AG04450 (cell line): ENCODE data around the gene PARD3. TPM values are rescaled to one million over a fixed set of nuclear protein-coding genes. Genes with fewer than 3 reads are reported as not detected.

Experiments
- CTCF ChIA-PET: fragments of 300-600, 350-600 bp; formaldehyde crosslinking; extraction: SDS; loops from one replicate; lab custom pipeline; 2022; ENCODE audit warnings: antibody characterized with exemption, inconsistent platforms; lab: Charles Lee
- POLR2A ChIA-PET: fragments of 350-600 bp; formaldehyde crosslinking; extraction: SDS; loops from one replicate; lab custom pipeline; 2021; ENCODE audit warnings: antibody characterized with exemption, inconsistent platforms; lab: Yijun Ruan, JAX
- DNase-seq: peaks from one replicate; pipeline ENCODE4 v3.0.0-alpha.2; 2011; ENCODE audit warnings: low read depth, low spot score
- H3K27ac ChIP-seq: one replicate; pipeline ENCODE4 v1.5.1; 2012; ENCODE audit warnings: low read depth, low read length, control low read depth
- H3K27me3 ChIP-seq: one replicate; pipeline ENCODE4 v1.6.0; 2012; ENCODE audit warnings: low read length; ENCODE audit not compliant: control insufficient read depth, insufficient read depth
- H3K4me3 ChIP-seq: 2 replicates; pipeline ENCODE4 v1.5.1; 2011; ENCODE audit warnings: mild to moderate bottlenecking, low read depth, low read length, control low read depth
- H3K9me3 ChIP-seq: 2 replicates; pipeline ENCODE4 v1.5.1; 2012; ENCODE audit warnings: low read length; ENCODE audit not compliant: control insufficient read depth, insufficient read depth
- CTCF ChIP-seq: IDR thresholded peaks from 2 replicates; pipeline ENCODE4 v1.5.1; 2011; ENCODE audit warnings: low read depth, low read length, control low read depth, inconsistent platforms
- polyA plus RNA-seq: library from polyadenylated mRNA; depleted of rRNA; stranded (reverse); fragments of >200 nt; gene quantifications from 2 replicates; pipeline ENCODE4 v1.2.3, GENCODE V29; 2011

PARD3 gene
- polyA plus RNA-seq, 1 experiment = 43.1 TPM

GRCh38 chr10:34740321-34740720, 74.8 kb downstream of the PARD3 start:
- DNase-seq = no peak
- H3K27me3 ChIP-seq = no peaks in the 10 kb centered on the region
- peak overlapping the region; percentile 33 for H3K4me3 ChIP-seq
- ChIA-PET CTCF (interaction anchor here (1.0 kb wide), 1 partner anchor 16 kb away, joined by 3 read pairs; no protein-coding TSS in a partner anchor), POLR2A (interaction anchor here (0.6 to 1.1 kb wide), 5 partner anchors 17 to 108 kb away, joined by 3 to 4 read pairs (median 4); no protein-coding TSS in a partner anchor)
- no peaks in the 10 kb centered on the region; the same call in 1 of the 2 replicates for H3K9me3 ChIP-seq
- TF ChIP-seq CTCF = no peak
- peak overlapping the region; percentile 65 for H3K27ac ChIP-seq

- peak overlapping the region; percentile 33 for H3K4me3 ChIP-seq
- DNase-seq = peak; percentile 77
- POLR2A ChIA-PET = interaction anchor here (0.6 to 1.1 kb wide), 4 partner anchors 10 to 36 kb away, joined by 3 to 4 read pairs (median 4); no protein-coding TSS in a partner anchor
- H3K27ac ChIP-seq = peak overlapping the region; percentile 65
- TF ChIP-seq CTCF = no peak
- H3K27me3 ChIP-seq = no peaks in the 10 kb centered on the region
- no peaks in the 10 kb centered on the region; the same call in 1 of the 2 replicates for H3K9me3 ChIP-seq
- CTCF ChIA-PET = interaction anchor here (0.9 kb wide), 1 partner anchor 15 kb away, joined by 4 read pairs; no protein-coding TSS in a partner anchor
These were observed 75.2 kb downstream of the PARD3 start for GRCh38 chr10:34739915-34740314.

- ChIA-PET POLR2A (no interaction called here), CTCF (interaction anchor here (1.9 kb wide), 1 partner anchor 14 kb away, joined by 6 read pairs; no protein-coding TSS in a partner anchor)
- Histone ChIP-seq H3K27me3 (no peaks in the 10 kb centered on the region), H3K4me3 (no peak overlapping the region), H3K27ac (no peak overlapping the region), H3K9me3 (no peaks in the 10 kb centered on the region; the same call in 1 of the 2 replicates)
- no peak for TF ChIP-seq CTCF
- no peak for DNase-seq
These were observed 77.3 kb downstream of the PARD3 start for GRCh38 chr10:34737772-34738169.

GRCh38 chr10:34736976-34737771, 77.9 kb downstream of the PARD3 start:
- H3K4me3 ChIP-seq = no peak overlapping the region
- H3K27ac ChIP-seq = no peak overlapping the region
- CTCF ChIA-PET = interaction anchor here (1.9 kb wide), 1 partner anchor 13 kb away, joined by 6 read pairs; no protein-coding TSS in a partner anchor
- POLR2A ChIA-PET = no interaction called here
- no peaks in the 10 kb centered on the region for H3K27me3 ChIP-seq
- no peak for TF ChIP-seq CTCF
- no peak for DNase-seq
- H3K9me3 ChIP-seq = no peaks in the 10 kb centered on the region; the same call in 1 of the 2 replicates

GRCh38 chr10:34734918-34735317, 80.2 kb downstream of the PARD3 start:
- no peak overlapping the region for H3K4me3 ChIP-seq
- no peak overlapping the region for H3K27ac ChIP-seq
- no peaks in the 10 kb centered on the region for H3K27me3 ChIP-seq
- TF ChIP-seq CTCF = no peak
- no peaks in the 10 kb centered on the region; the same call in 1 of the 2 replicates for H3K9me3 ChIP-seq
- DNase-seq = no peak
- ChIA-PET CTCF (interaction anchor here (1.5 kb wide), 1 partner anchor 11 kb away, joined by 6 read pairs; no protein-coding TSS in a partner anchor), POLR2A (no interaction called here)
